Fibroblast of villous mesenchyme (primary cell): ENCODE results near the gene UQCC2. TPM values are rescaled to one million over a fixed set of nuclear protein-coding genes. Genes with fewer than 3 reads are reported as not detected.

Experiments used
- DNase-seq: peaks from one replicate; pipeline ENCODE4 v3.0.0-alpha.2; 2010; ENCODE audit warnings: low read depth
- H3K4me3 ChIP-seq: 2 replicates; pipeline ENCODE4 v1.5.1; 2011; ENCODE audit warnings: low read depth, mild to moderate bottlenecking, low read length
- total RNA-seq: library from RNA; depleted of rRNA; stranded (reverse); fragments of >200 nt; gene quantifications from 2 replicates; pipeline ENCODE4 v1.2.3, GENCODE V29; 2012
- TF ChIP-seq, protein P1 (sequence below): IDR thresholded peaks from 2 replicates; pipeline ENCODE4 v1.5.1; 2012; ENCODE audit warnings: low read depth, mild to moderate bottlenecking, low read length; ENCODE audit not compliant: insufficient read depth

UQCC2 gene
- total RNA-seq, 1 donor: 24.6 TPM

DNA sequence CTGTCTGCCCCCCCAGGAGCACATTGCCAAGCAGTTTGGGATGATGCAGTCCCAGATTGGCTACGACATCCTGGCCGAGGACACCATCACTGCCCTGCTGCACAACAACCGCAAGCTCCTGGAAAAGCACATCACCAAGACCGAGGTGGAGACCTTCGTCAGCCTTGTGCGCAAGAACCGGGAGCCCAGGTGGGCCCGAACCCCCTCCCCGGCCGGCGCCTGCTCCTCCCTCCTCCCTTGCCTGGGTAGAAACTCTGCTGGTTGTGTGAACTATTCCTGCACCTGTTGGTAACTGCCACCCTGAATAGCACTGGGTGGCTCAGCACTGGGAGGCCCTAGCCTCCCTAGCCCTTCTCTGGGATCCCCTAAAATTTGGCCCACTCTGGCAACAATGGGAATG, 43.7 kb downstream of the UQCC2 start:
- no peak for DNase-seq
- no peak overlapping the region for H3K4me3 ChIP-seq
- TF ChIP-seq, protein P1, sequence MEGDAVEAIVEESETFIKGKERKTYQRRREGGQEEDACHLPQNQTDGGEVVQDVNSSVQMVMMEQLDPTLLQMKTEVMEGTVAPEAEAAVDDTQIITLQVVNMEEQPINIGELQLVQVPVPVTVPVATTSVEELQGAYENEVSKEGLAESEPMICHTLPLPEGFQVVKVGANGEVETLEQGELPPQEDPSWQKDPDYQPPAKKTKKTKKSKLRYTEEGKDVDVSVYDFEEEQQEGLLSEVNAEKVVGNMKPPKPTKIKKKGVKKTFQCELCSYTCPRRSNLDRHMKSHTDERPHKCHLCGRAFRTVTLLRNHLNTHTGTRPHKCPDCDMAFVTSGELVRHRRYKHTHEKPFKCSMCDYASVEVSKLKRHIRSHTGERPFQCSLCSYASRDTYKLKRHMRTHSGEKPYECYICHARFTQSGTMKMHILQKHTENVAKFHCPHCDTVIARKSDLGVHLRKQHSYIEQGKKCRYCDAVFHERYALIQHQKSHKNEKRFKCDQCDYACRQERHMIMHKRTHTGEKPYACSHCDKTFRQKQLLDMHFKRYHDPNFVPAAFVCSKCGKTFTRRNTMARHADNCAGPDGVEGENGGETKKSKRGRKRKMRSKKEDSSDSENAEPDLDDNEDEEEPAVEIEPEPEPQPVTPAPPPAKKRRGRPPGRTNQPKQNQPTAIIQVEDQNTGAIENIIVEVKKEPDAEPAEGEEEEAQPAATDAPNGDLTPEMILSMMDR: no peak

DNA sequence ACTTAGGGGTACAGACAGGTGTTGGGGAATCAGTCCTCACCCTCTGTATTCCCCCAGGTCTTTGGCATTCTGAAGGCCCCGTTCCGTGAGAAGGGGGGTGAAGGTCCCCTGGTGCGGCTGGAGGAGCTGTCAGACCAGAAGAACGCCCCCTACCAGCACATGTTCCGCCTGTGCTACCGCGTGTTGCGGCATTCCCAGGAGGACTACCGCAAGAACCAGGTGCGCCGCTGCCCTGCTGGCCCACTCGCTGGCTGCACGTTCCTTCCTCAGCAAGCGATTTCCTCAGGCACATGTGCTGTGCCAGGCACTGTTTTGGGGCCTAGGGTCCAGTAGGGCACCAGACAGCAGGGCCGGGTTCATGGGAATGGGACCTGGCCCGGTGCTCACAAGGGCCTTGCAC, 44.4 kb downstream of the UQCC2 start:
- no peak for DNase-seq
- no peak overlapping the region for H3K4me3 ChIP-seq
- TF ChIP-seq, protein P1: no peak

GRCh38 chr6:33665957-33666356, 45.5 kb downstream of the UQCC2 start:
- DNase-seq: no peak
- TF ChIP-seq, protein P1: no peak
- H3K4me3 ChIP-seq: no peak overlapping the region

- TF ChIP-seq, protein P1: no peak
- H3K4me3 ChIP-seq: no peak overlapping the region
- no peak for DNase-seq
These were observed 46.9 kb downstream of the UQCC2 start for GRCh38 chr6:33664506-33665057.

- TF ChIP-seq, protein P1: no peak
- H3K4me3 ChIP-seq: no peak overlapping the region
- DNase-seq: no peak
These were observed 47.6 kb downstream of the UQCC2 start for GRCh38 chr6:33663727-33664449.

- TF ChIP-seq, protein P1: no peak
- DNase-seq: no peak
- H3K4me3 ChIP-seq: no peak overlapping the region
These were observed 48.5 kb downstream of the UQCC2 start for GRCh38 chr6:33663028-33663427.
